Measurements from ENCODE around the gene SLCO4A1.

- TF ChIP-seq CTCF (conservative IDR thresholded peaks at IDR 0.05; ENCODE audit: low read depth, low read length) = no peak
- no peak for TF ChIP-seq EZH2 (IDR thresholded peaks at IDR 0.05; ENCODE audit: low read length, unreplicated experiment)
These were observed 36.2 kb downstream of the SLCO4A1 start for GRCh38 chr20:62678553-62678952.
